HCEC 1CT (cell line): ENCODE results near the gene CBX2.
"Not testable (repeated sequence)": the region's sequence is repeated elsewhere in the genome, so short reads cannot be mapped to it uniquely, and the experiment has no call there.

Experiments
- DNase-seq: peaks from one replicate; pipeline ENCODE4 v3.0.0-alpha.2; 2017

The CBX2 gene

GRCh38 chr17:79743614-79744013 is 34.3 kb upstream of the CBX2 start:
- no peak for DNase-seq

- no peak for DNase-seq
Measured at GRCh38 chr17:79745641-79746105, 32.3 kb upstream of the CBX2 start.

- DNase-seq = no peak
Measured at GRCh38 chr17:79746889-79747507, 30.9 kb upstream of the CBX2 start.

- no peak for DNase-seq
Measured at GRCh38 chr17:79747508-79748294, 30.2 kb upstream of the CBX2 start.

GRCh38 chr17:79748295-79749099 is 29.5 kb upstream of the CBX2 start:
- DNase-seq = no peak

- DNase-seq = peak; percentile 58
Measured at GRCh38 chr17:79749156-79749815, 28.7 kb upstream of the CBX2 start.

GRCh38 chr17:79749958-79750357 is 28.0 kb upstream of the CBX2 start:
- no peak for DNase-seq

GRCh38 chr17:79750650-79751545 is 27.1 kb upstream of the CBX2 start:
- no peak for DNase-seq

GRCh38 chr17:79752175-79752574 is 25.8 kb upstream of the CBX2 start:
- no peak for DNase-seq

- DNase-seq = no peak
Measured at GRCh38 chr17:79754370-79754769, 23.6 kb upstream of the CBX2 start.

- DNase-seq = not testable (repeated sequence)
Measured at GRCh38 chr17:79754903-79755302, 23.0 kb upstream of the CBX2 start.

GRCh38 chr17:79755591-79755990 is 22.4 kb upstream of the CBX2 start:
- DNase-seq = no peak

- no peak for DNase-seq
Measured at GRCh38 chr17:79757140-79757745, 20.7 kb upstream of the CBX2 start.

- no peak for DNase-seq
Measured at GRCh38 chr17:79758271-79758670, 19.7 kb upstream of the CBX2 start.

GRCh38 chr17:79760197-79760906 is 17.6 kb upstream of the CBX2 start:
- no peak for DNase-seq

GRCh38 chr17:79761894-79762589 is 15.9 kb upstream of the CBX2 start:
- no peak for DNase-seq

- DNase-seq = no peak
Measured at GRCh38 chr17:79765708-79766107, 12.2 kb upstream of the CBX2 start.

- DNase-seq = no peak
Measured at GRCh38 chr17:79769570-79770506, 8.1 kb upstream of the CBX2 start.

GRCh38 chr17:79771276-79771675 is 6.7 kb upstream of the CBX2 start:
- DNase-seq = no peak
